ENCODE measurements around the gene LZIC.

LZIC gene

GRCh38 chr1:9910423-9911178, 32.6 kb downstream of the LZIC start:
- DNase-seq = peak; percentile 76 to 100 (median 99)

GRCh38 chr1:9910076-9910422, 33.1 kb downstream of the LZIC start, which contains the start of gene CTNNBIP1:
Gene CTNNBIP1 (minus strand): TSS chr1:9910269. CDS start chr1:9872064, 38,205 bp downstream.
- no peak for DNase-seq

- DNase-seq = peak in 4 of 58 donors; percentile 6 to 20 (median 12)
Observed at GRCh38 chr1:9909234-9910046, 33.8 kb downstream of the LZIC start.

- no peak for DNase-seq
Observed at GRCh38 chr1:9908871-9909233, 34.3 kb downstream of the LZIC start.

- no peak for DNase-seq
Observed at GRCh38 chr1:9907441-9907840, 35.8 kb downstream of the LZIC start.

GRCh38 chr1:9906466-9906865, 36.7 kb downstream of the LZIC start:
- DNase-seq = no peak

- DNase-seq = no peak
Observed at GRCh38 chr1:9905010-9905409, 38.2 kb downstream of the LZIC start.

GRCh38 chr1:9904596-9904995, 38.6 kb downstream of the LZIC start:
- no peak for DNase-seq

- no peak for DNase-seq
Observed at GRCh38 chr1:9903801-9904527, 39.2 kb downstream of the LZIC start.

- DNase-seq = peak in 19 of 58 donors; percentile 8 to 60 (median 36)
Observed at GRCh38 chr1:9902060-9902452, 41.1 kb downstream of the LZIC start.

GRCh38 chr1:9901148-9902059, 41.8 kb downstream of the LZIC start:
- peak in 5 of 58 donors; percentile 11 to 60 (median 42) for DNase-seq

- DNase-seq = peak in 43 of 58 donors; percentile 15 to 74 (median 44)
Observed at GRCh38 chr1:9900142-9901043, 42.8 kb downstream of the LZIC start.

- no peak for DNase-seq
Observed at GRCh38 chr1:9894115-9894514, 49.1 kb downstream of the LZIC start.

- no peak for DNase-seq
Observed at GRCh38 chr1:9892563-9893528, 50.3 kb downstream of the LZIC start.

- no peak for DNase-seq
Observed at GRCh38 chr1:9891207-9891606, 52.0 kb downstream of the LZIC start.

- DNase-seq = peak in 2 of 58 donors; percentile 16 to 37
Observed at GRCh38 chr1:9890224-9890731, 52.9 kb downstream of the LZIC start.

GRCh38 chr1:9889411-9889810, 53.8 kb downstream of the LZIC start:
- DNase-seq = no peak

GRCh38 chr1:9888886-9889285, 54.3 kb downstream of the LZIC start:
- DNase-seq = no peak

Measured in anterior cingulate cortex (tissue), 58 donors.